ENCODE results near the gene CCPG1.
"Not testable (repeated sequence)": the region's sequence is repeated elsewhere in the genome, so short reads cannot be mapped to it uniquely, and the experiment has no call there.

The CCPG1 gene

GRCh38 chr15:55422089-55422488, 13.9 kb upstream of the CCPG1 start:
- no peak for DNase-seq
- Histone ChIP-seq H3K4me3 (no peak overlapping the region), H3K4me1 (no peaks in the 10 kb centered on the region), H3K36me3 (no peaks in the 10 kb centered on the region), H3K27ac (no peak overlapping the region), H3K9me3 (no peaks in the 10 kb centered on the region), H3K27me3 (no peaks in the 10 kb centered on the region)
- intact Hi-C loops (cut with DNase I; ENCODE audit: low total_unique reads), result no loop called here
- TF ChIP-seq, protein P1, sequence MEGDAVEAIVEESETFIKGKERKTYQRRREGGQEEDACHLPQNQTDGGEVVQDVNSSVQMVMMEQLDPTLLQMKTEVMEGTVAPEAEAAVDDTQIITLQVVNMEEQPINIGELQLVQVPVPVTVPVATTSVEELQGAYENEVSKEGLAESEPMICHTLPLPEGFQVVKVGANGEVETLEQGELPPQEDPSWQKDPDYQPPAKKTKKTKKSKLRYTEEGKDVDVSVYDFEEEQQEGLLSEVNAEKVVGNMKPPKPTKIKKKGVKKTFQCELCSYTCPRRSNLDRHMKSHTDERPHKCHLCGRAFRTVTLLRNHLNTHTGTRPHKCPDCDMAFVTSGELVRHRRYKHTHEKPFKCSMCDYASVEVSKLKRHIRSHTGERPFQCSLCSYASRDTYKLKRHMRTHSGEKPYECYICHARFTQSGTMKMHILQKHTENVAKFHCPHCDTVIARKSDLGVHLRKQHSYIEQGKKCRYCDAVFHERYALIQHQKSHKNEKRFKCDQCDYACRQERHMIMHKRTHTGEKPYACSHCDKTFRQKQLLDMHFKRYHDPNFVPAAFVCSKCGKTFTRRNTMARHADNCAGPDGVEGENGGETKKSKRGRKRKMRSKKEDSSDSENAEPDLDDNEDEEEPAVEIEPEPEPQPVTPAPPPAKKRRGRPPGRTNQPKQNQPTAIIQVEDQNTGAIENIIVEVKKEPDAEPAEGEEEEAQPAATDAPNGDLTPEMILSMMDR (IDR thresholded peaks at IDR 0.05), result no peak

DNA sequence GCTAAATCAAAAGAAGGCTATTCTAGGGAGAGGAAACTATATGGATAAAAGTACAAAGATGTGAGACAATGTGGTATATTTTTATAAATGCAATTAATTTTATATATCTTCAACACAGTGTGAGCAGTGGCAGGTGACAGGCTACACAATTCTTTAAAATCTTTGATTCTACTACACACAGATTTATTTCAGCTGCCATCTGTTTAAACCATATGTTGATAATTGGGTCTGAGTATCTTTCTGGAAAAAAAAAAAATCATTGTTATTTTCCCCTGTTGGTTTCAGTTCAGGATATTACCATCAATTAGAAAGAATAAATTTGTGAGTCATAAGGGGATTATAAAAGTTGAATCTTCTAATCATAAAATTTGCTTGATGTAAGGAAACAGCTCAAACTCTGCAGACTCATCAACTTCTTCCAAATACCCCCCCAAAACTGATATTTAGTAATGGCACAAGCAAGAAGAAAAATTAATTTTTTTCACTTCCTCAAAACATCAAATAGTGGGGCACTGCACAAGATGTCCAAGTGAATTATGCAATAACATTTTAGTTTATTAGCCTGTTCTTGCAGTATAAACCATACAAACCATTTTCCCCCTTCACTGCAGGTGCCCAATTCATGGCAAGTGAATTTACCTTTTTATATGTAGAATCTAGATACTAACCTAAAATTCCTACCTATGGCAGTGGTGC, 12.2 kb upstream of the CCPG1 start:
- Histone ChIP-seq H3K36me3 (no peaks in the 10 kb centered on the region), H3K4me3 (no peak overlapping the region), H3K9me3 (no peaks in the 10 kb centered on the region), H3K4me1 (no peaks in the 10 kb centered on the region), H3K27me3 (no peaks in the 10 kb centered on the region), H3K27ac (no peak overlapping the region)
- no peak for DNase-seq
- intact Hi-C loops (cut with DNase I; ENCODE audit: low total_unique reads), result no loop called here
- TF ChIP-seq, protein P1 (IDR thresholded peaks at IDR 0.05), result no peak

DNA sequence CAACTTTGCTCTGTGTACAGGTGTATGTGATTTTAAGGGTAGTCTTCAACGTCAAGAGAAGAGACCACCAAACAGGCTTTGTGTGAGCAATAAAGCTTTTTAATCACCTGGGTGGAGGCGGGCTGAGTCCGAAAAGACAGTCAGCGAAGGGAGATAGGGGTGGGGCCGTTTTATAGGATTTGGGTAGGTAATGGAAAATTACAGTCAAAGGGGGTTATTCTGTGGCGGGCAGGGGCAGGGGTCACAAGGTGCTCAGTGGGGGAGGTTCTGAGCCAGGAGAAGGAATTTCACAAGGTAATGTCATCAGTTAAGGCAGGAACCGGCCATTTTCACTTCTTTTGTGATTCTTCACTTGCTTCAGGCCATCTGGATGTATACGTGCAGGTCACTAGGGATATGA, 9.5 kb upstream of the CCPG1 start:
- H3K9me3 ChIP-seq; H3K4me3 ChIP-seq; intact Hi-C loops (cut with DNase I; ENCODE audit: low total_unique reads); H3K27ac ChIP-seq; DNase-seq; H3K4me1 ChIP-seq; H3K27me3 ChIP-seq; H3K36me3 ChIP-seq: not testable (repeated sequence)

DNA sequence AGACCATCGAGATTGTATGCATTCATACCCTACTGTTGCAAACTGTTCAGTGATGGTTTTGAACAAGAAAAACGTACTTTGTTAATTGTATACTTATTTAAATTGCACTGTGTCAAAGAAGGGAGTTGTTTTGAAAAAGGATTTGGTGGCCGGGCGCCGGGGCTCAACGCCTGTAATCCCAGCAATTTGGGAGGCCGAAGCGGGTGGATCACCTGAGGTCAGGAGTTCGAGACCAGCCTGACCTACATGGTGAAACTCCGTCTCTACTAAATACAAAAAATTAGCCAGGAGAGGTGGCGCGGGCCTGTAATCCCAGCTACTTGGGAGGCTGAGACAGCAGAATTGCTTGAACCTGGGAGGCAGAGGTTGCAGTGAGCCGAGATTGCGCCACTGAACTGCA, 817 bp upstream of the CCPG1 start:
- Histone ChIP-seq H3K4me1 (peaks cover 0 to 40% (median 11%) of the 10 kb centered on the region in 4 donors), H3K4me3 (peak overlapping the region; percentile 70 to 84), H3K27ac (peak overlapping the region; percentile 91 to 94)
- intact Hi-C loops (cut with DNase I; ENCODE audit: low total_unique reads); DNase-seq; H3K27me3 ChIP-seq; H3K36me3 ChIP-seq; H3K9me3 ChIP-seq: not testable (repeated sequence)

DNA sequence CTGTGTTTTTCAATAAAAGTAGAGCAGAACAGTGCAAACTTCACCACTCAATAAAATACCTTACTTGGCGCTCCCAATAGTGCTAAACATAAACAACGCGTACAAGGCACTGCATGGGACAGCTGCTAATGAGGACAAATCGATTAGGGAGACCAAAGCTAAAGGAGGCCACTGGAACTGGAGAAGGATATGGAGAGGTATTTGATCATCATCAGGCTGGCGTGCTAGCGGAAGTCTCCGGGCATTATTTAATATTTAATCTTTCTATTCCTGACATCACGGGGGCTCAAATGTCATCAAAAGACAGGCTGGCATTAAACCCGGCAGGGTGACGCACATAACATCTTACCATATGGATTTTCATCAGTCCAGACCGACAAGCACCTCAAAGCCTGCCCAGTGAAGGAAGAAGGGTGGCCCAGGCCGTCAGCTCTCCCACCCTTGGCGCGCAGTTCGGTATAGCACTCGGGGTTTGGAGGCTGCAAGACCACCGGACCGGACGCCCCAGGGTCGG, 604 bp downstream of the CCPG1 start:
- H3K4me1 ChIP-seq, result peaks cover 0 to 54% (median 15%) of the 10 kb centered on the region in 4 donors
- DNase-seq, result peak in 1 of 2 donors; percentile 64
- H3K27me3 ChIP-seq, result no peaks in the 10 kb centered on the region
- no peaks in the 10 kb centered on the region for H3K9me3 ChIP-seq
- TF ChIP-seq, protein P1 (IDR thresholded peaks at IDR 0.05), result no peak
- H3K4me3 ChIP-seq, result peak overlapping the region; percentile 70 to 84
- H3K27ac ChIP-seq, result peak overlapping the region; percentile 91 to 94
- no peaks in the 10 kb centered on the region for H3K36me3 ChIP-seq
- intact Hi-C loops (cut with DNase I; ENCODE audit: low total_unique reads), result no loop called here

- H3K4me1 ChIP-seq, result peaks cover 0 to 51% (median 17%) of the 10 kb centered on the region in 4 donors
- peaks cover 0 to 3% (median 0%) of the 10 kb centered on the region in 3 donors for H3K36me3 ChIP-seq
- DNase-seq, result no peak
- no peak overlapping the region for H3K27ac ChIP-seq
- intact Hi-C loops (cut with DNase I; ENCODE audit: low total_unique reads), result no loop called here
- TF ChIP-seq, protein P1 (IDR thresholded peaks at IDR 0.05), result no peak
- H3K27me3 ChIP-seq, result no peaks in the 10 kb centered on the region
- H3K4me3 ChIP-seq, result no peak overlapping the region
- H3K9me3 ChIP-seq, result no peaks in the 10 kb centered on the region
Observed at GRCh38 chr15:55403531-55403930, 4.6 kb downstream of the CCPG1 start.

Data from tibial artery (tissue), 4 donors.